OCI-LY1 (cell line): ENCODE results near the gene STK32C.
"Not testable (repeated sequence)": the region's sequence is repeated elsewhere in the genome, so short reads cannot be mapped to it uniquely, and the experiment has no call there.

Experiments
- H2AFZ ChIP-seq: fragments of 200-600 bp; sonication (generic), shearing (Covaris generic); 2 replicates; pipeline ENCODE4 v1.6.0; 2014; ENCODE audit warnings: antibody characterized with exemption, mild to moderate bottlenecking, low read length
- H3F3A ChIP-seq: fragments of 200-600 bp; sonication (generic), shearing (Covaris generic); 2 replicates; pipeline ENCODE4 v1.6.0; 2014; ENCODE audit warnings: mild to moderate bottlenecking, antibody characterized with exemption, low read length, moderate library complexity; ENCODE audit not compliant: insufficient read depth
- H3K27ac ChIP-seq: fragments of 200-600 bp; sonication (generic); 2 replicates; pipeline ENCODE4 v1.5.1; 2014; ENCODE audit warnings: low read length, mixed run types, mild to moderate bottlenecking, low read depth; ENCODE audit not compliant: poor library complexity, severe bottlenecking
- H3K27me3 ChIP-seq: fragments of 200-600 bp; sonication (generic); 2 replicates; pipeline ENCODE4 v1.6.0; 2014; ENCODE audit warnings: antibody characterized with exemption, mild to moderate bottlenecking, low read length, moderate library complexity; ENCODE audit not compliant: insufficient read depth
- H3K36me3 ChIP-seq: fragments of 200-600 bp; sonication (generic); 2 replicates; pipeline ENCODE4 v1.6.1; 2014; ENCODE audit warnings: mild to moderate bottlenecking, antibody characterized with exemption, low read length, moderate library complexity, mixed read lengths; ENCODE audit not compliant: insufficient read depth
- H3K4me1 ChIP-seq: fragments of 200-600 bp; sonication (generic); 2 replicates; pipeline ENCODE4 v1.5.1; 2014; ENCODE audit warnings: mild to moderate bottlenecking, low read length, moderate library complexity; ENCODE audit not compliant: insufficient read depth, severe bottlenecking
- H3K4me2 ChIP-seq: fragments of 200-600 bp; sonication (generic), shearing (Covaris generic); 2 replicates; pipeline ENCODE4 v1.6.1; 2014; ENCODE audit warnings: low read length
- H3K4me3 ChIP-seq: fragments of 200-600 bp; sonication (generic); 2 replicates; pipeline ENCODE4 v1.5.1; 2014; ENCODE audit warnings: low read length, low read depth, mild to moderate bottlenecking, mixed read lengths; ENCODE audit not compliant: poor library complexity, severe bottlenecking
- H3K79me2 ChIP-seq: fragments of 200-600 bp; shearing (Covaris generic); 2 replicates; pipeline ENCODE4 v1.6.1; 2016; ENCODE audit warnings: mixed run types, low read length, mixed read lengths; ENCODE audit not compliant: insufficient read depth
- H3K9ac ChIP-seq: fragments of 200-600 bp; sonication (generic), shearing (Covaris generic); 2 replicates; pipeline ENCODE4 v1.6.1; 2014; ENCODE audit warnings: mild to moderate bottlenecking, low read length, mixed read lengths
- H3K9me2 ChIP-seq: fragments of 200-600 bp; sonication (generic), shearing (Covaris generic); 2 replicates; pipeline ENCODE4 v1.6.1; 2014; ENCODE audit warnings: low read depth, mild to moderate bottlenecking, low read length, mixed read lengths
- H3K9me3 ChIP-seq: fragments of 200-600 bp; shearing (Covaris generic); 2 replicates; pipeline ENCODE4 v1.6.1; 2014; ENCODE audit warnings: low read length, mixed read lengths
- H4K20me1 ChIP-seq: fragments of 200-600 bp; sonication (generic), shearing (Covaris generic); 2 replicates; pipeline ENCODE4 v1.6.0; 2016; ENCODE audit warnings: mild to moderate bottlenecking, low read length; ENCODE audit not compliant: insufficient read depth
- CTCF ChIP-seq: fragments of 200-600 bp; sonication (generic), shearing (Covaris generic); IDR thresholded peaks from 2 replicates; pipeline ENCODE4 v1.5.1; 2017; ENCODE audit warnings: mild to moderate bottlenecking, antibody characterized with exemption, low read length, moderate library complexity, mixed read lengths
- EZH2 ChIP-seq: fragments of 200-600 bp; sonication (generic), shearing (Covaris generic); IDR thresholded peaks from 2 replicates; pipeline ENCODE4 v1.8.0; 2017; ENCODE audit warnings: borderline replicate concordance, mixed run types, mild to moderate bottlenecking, antibody characterized with exemption, low read length, moderate library complexity, mixed read lengths

STK32C gene

GRCh38 chr10:132269266-132270230 lies 38.2 kb downstream of the STK32C start:
- Histone ChIP-seq H3K9ac (no peak overlapping the region), H2AFZ (no peak overlapping the region), H3K27ac (no peak overlapping the region), H3K36me3 (no peaks in the 10 kb centered on the region), H3K79me2 (no peaks in the 10 kb centered on the region), H3K9me3 (no peaks in the 10 kb centered on the region), H3K4me3 (no peak overlapping the region), H3K27me3 (no peaks in the 10 kb centered on the region), H3K4me2 (no peak overlapping the region), H4K20me1 (no peaks in the 10 kb centered on the region), H3K4me1 (no peaks in the 10 kb centered on the region), H3K9me2 (no peaks in the 10 kb centered on the region), H3F3A (no peaks in the 10 kb centered on the region)
- no peak for TF ChIP-seq CTCF
- no peak for TF ChIP-seq EZH2

- H3K4me3 ChIP-seq, H3K9me3 ChIP-seq, H3K36me3 ChIP-seq, H4K20me1 ChIP-seq, H3K27ac ChIP-seq, H3F3A ChIP-seq, H3K79me2 ChIP-seq, H3K4me2 ChIP-seq, H3K27me3 ChIP-seq, H3K9me2 ChIP-seq, H2AFZ ChIP-seq, H3K4me1 ChIP-seq, H3K9ac ChIP-seq: not testable (repeated sequence)
Observed at GRCh38 chr10:132267916-132268315, 39.8 kb downstream of the STK32C start.

- H2AFZ ChIP-seq: no peak overlapping the region
- no peaks in the 10 kb centered on the region for H3K9me3 ChIP-seq
- TF ChIP-seq EZH2 (no peak), CTCF (no peak)
- no peak overlapping the region for H3K4me2 ChIP-seq
- H4K20me1 ChIP-seq: no peaks in the 10 kb centered on the region
- H3K36me3 ChIP-seq: no peaks in the 10 kb centered on the region
- no peaks in the 10 kb centered on the region for H3F3A ChIP-seq
- H3K27ac ChIP-seq: no peak overlapping the region
- no peak overlapping the region for H3K9ac ChIP-seq
- no peaks in the 10 kb centered on the region for H3K9me2 ChIP-seq
- H3K4me3 ChIP-seq: no peak overlapping the region
- no peaks in the 10 kb centered on the region for H3K4me1 ChIP-seq
- no peaks in the 10 kb centered on the region for H3K79me2 ChIP-seq
- no peaks in the 10 kb centered on the region for H3K27me3 ChIP-seq
Observed at GRCh38 chr10:132266594-132267161, 41.1 kb downstream of the STK32C start.
